Head of caudate nucleus (tissue), 42 donors: Measurements from ENCODE around the gene ITK.

ENCODE experiments used
- DNase-seq, 42 donors: peaks; one replicate each; pipeline versions ENCODE4 v3.0.0 to v3.0.0-alpha.2; 2020 to 2021; ENCODE audit warnings: mixed read lengths in 7 of 42
- intact Hi-C: fragments of 100-400 bp; cut with DNase I; formaldehyde crosslinking; loops from one replicate; pipeline ENCODE4 v1.15.0; 2022

Gene ITK

DNA sequence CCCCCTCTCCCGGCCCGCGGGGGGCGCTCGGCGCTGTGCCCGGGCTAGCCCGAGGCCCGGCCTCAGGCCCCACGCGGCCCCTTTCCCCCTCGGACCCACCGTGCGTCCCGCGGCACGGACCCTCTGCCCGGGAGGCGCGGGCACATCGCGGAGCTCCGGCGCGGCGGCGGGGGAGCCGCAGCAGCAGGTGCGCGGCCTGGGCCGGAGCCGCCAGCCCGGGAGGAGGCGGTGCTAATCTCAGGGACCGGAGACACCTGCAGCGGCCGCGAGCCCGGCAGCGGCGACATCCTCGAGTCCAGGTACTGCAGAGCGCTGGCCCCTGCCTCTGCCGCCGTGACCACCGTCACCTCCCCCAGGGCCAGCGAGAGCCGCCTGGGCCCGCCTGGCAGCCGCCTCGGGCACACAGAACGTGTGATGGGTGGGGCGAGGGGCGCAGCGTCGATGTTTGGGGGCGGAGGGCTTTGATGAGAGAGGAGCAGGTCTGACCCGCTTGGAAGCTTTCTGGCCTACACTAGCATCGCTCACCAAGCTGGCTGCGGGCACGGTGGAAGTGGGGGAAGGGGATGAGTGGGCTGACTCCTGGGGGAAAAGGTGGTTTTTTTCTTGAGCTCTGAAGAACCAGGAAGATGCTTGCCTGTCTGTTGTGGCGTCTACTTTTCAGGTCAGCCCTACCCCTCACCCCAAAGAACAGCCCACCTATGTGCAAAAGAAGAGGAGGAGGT, 85.8 kb downstream of the ITK start:
- peak in 19 of 42 donors; percentile 7 to 59 (median 39) for DNase-seq
- intact Hi-C loops: loop anchor here (5.0 to 10.0 kb wide), 2 partner anchors 41 to 122 kb away; partner anchors contain the start of gene MED7

DNA sequence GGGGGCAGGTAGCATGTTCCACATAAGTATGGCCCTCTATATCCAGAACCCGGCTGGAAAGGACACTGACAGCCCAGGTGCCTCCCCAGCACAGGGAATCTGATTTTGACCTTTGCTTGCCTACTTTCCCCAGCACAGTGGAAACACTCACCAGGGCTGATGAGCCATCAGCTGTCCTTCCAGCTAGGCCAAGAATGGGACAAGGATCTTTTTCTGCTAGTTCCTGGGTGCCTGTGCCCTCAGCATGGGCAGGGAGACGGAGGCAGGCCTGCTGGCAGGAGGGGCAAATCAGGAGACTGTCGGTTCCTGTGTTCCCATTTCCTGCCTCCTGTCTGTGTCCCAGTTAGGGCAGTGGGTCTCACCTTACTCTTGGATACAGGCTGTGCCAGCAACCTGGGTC, 86.4 kb downstream of the ITK start:
- DNase-seq: no peak
- intact Hi-C loops: loop anchor here (5.0 to 10.0 kb wide), 2 partner anchors 40 to 122 kb away; partner anchors contain the start of gene MED7

DNA sequence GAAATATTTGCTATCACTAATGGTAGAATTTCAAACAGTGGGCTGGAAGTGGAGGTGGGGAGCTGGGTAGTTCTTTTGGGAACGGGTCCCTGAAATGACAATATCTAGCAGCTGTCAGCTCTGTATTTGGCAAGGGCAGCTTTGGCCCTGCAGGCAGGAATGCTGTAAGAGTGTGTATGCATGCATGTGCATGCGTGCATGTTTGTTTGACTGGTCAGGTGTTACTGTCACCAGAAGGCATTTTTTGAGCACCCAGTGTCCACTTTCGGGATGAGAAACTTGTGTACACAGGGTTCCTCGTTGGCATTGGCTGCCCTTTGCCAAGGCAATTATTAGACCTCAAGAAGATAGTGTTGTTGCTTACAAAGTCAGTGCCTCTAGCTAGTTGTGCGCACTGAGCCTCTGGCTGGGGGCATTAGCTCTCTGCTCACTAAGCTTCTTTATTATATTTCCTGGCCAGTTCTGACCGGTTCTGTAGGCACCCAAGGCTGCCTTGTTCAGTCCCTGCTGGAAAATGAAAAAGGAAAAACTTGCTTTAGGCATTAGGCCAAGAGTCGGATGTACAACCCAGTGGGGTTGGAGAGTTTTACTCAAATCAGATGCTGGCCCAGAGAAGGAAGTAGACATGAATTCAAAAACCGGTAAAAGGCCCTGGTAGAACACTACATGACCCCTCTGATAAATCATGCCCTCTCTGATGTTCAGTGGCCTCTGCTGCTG, 87.3 kb downstream of the ITK start:
- intact Hi-C loops: loop anchor here (5.0 to 10.0 kb wide), 2 partner anchors 39 to 123 kb away; partner anchors contain the start of gene MED7
- DNase-seq: peak in 3 of 42 donors; percentile 19 to 52 (median 34)

DNA sequence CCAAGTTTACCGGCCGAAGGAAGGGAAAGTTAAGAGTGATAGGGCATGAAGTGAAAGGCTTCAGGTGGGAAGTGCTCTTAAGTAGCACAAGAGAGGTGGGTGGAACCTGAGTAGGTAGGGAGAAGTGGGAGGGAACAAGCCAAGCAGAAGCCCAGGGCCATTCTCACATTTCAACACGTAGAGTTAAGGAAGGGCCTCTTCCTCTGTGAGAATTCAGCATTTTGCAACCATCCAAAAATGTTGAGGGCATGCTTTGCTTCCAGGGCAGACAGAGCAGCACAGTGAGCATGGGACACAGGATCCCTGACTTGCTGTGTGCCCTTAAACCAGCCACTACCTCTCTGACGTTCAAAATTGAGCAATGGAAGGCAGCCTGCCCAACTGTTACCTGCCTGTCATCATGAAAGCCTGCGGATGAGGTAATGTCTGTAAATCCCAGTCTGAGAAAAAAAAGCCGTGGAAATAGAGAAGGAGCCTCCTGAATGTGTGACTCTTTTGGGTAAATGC, 88.6 kb downstream of the ITK start:
- peak in 2 of 42 donors; percentile 38 to 58 for DNase-seq

DNA sequence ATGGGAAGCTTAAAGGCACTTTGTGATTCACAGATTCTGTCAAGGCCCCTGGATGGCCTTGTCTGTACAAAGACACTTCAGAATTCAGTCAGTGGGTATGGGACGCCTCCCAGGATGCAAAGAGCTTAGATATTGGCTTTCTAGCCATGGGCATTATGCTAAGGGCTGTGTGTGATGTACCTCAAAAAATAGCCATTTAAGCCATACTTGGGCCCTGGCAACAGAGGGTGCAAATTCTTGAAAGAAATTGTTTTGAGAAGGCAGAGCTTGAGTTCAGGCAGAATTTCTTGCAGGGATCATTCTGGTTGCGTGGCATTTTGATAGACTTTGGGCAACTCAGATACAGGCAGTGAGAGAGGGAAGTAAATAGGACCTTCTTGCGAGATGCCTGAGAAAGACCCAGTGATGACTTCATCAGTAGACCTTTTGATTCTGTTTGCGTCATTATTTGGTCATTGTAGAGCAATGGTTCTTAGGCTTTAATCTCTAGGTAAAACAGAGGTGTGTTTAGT, 89.2 kb downstream of the ITK start:
- intact Hi-C loops: loop anchor here (5.0 to 10.0 kb wide), 2 partner anchors 37 to 125 kb away; partner anchors contain the start of gene MED7
- DNase-seq: no peak

More for the DNA sequence above, 88.6 kb downstream of the ITK start:
- intact Hi-C loops: loop anchor here (5.0 to 10.0 kb wide), 2 partner anchors 38 to 124 kb away; partner anchors contain the start of gene MED7

DNA sequence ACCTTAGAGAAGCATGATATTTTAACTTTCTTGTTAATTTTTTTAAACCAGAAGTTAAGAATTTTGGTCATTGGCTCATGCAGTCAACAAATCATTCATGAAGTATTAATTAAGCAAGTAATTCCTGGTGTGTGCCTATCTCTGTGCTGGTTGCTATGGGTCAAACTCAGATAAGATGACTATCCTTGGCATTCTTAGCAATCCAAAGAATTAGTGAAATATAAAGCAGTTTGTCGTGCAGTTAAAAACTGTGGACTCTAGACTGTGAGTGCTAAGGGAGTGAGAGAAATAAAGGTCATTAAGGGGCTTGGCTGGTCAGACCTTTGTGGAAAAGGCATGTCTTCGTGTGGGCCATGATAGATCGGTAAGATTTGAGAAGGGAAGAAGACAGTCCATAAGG, 90.1 kb downstream of the ITK start:
- intact Hi-C loops: no loop called here
- DNase-seq: no peak

DNA sequence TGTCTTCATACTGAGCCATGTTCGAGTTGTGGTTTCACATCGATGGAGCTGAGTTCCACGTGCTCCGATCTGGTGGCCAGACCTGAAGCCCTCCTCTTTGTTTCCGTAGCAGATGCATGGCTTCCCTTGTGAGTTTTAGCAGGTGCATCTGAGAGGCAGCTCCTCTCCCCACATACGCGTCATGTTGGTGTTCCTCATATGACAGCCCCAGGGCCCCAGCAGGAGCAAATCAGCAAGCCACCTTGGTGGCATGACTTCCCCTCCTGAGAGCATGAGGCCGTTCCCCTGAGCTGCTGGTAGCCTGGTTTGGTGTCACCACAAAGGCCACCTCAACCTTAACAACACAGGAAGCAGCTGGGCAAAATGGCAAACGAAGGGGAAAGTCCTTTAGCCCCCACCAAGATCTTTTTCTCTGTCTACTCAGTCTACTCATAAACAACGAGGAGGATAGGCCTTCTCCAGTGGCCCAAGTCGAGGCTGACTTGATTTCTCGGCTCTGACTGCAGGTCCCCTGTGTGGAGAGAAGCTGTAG, 91.2 kb downstream of the ITK start:
- intact Hi-C loops: no loop called here
- no peak for DNase-seq

DNA sequence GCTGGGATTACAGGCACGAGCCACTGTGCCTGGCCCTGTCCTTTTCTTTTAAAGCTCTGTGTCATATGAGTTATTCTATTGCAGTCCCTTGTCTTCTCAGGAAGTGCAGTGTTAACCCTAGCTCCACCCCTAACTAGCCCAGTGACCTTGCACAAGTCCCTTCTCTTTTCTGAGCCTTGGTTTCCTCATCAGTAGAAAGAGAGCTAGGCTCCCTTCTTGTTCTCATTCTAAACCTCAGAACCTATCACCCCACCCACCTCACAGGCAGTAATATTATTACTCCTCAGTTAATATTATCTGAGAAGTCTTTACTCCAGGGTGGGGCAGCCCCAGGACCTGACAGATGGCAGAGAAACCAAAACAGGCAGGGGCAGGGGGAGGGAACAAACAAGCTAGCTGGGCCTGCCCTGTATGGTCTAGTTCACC, 92.5 kb downstream of the ITK start:
- no peak for DNase-seq
- intact Hi-C loops: no loop called here

DNA sequence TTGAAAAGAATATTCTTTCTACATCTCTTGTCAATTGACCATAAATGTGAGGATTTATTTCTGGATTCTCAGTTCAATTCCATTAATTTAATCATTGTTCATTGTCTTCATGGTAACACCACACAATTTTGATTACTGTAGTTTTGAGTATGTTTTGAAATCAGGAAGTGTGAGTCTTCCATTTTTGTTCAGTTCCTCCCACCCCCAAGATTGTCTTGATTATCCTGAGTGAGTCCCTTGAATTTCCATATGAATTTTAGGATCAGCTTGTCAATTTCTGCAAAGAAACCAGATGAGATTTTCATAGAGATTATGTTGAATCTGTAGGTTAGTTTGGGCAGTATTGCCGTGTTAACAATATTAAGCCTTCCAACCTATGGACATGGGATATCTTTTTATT, 94.8 kb downstream of the ITK start:
- DNase-seq: no peak
- intact Hi-C loops: no loop called here

DNA sequence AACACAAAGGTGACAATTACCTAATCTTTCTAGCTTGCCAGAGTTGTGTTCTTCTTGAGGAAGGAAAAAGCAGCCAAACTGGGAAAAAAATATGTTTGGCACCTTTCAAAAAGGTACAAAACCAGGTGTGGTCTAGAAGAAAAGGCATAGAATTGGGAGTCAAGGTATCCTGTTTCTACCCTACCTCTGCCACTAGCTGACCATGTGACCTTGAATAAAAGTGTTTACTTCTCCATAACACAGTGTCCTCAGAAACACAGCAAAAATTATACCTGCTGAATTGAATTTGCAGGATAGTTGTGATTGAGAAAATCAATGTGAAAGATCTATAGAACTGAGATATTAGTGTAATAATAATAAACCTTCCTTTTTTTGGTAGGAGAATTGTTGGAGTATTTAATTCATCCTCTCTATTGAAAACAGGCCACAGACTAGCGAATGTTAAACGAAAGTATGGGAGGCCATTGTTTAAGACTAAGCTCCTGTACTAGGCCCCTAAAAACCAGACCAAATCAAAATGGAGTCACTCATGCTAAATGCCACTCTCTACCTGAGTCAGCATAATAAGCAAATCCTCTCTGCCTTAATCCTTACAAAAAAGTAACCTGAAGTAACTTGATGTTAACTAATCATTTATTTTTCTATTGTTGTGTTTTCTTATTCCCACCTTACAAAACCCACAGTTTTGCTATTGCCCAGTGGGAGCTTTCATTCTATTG, 97.8 kb downstream of the ITK start:
- DNase-seq: no peak
- intact Hi-C loops: no loop called here

DNA sequence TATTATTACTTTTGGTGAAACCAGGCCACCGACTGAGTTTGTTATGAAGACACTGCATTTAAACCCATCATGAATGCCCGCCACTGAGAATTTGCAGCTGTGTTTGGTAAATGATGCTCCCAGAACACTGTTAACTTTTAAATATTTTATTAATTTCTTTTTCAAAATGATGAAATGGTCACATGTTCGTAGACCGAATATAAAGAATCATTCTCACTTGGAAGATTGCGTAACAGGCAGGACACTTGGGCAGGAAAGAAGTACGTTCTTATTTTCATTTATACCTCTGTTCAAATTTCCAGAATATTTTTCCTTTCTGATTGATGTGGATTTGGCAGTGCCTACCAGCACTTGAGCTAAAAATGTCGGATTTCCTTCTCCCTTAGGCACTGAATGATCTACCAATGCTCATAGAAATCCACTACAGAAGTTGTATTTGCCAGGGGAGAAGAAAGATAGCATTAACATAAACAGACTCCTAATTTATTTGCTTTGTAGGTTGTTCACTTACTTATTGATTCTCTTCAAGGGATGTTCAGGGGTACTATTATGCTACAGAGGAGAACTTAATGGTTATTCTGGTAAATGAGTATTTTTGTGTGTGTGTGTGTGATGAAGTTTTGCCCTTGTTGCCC, 99.1 kb downstream of the ITK start:
- intact Hi-C loops: no loop called here
- DNase-seq: no peak

DNA sequence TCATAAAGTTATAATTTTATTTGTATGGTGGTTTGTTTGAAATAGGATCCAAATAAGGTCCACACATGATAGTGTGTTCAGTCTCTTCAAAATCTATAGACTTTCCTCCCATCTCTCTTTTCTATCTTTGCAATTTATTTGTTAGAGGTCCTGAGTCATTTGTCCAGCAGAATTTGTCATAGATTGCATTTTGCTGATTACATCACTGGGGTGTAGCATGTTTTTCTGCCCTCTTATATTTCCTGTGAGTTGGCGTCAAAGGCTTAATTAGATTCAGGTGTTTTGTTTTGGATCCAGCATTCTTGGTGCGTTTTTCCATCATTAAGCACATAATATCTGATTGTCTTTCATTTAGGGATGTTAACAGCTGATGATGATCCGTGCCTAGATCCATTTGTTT, 100.3 kb downstream of the ITK start:
- no peak for DNase-seq
- intact Hi-C loops: no loop called here

DNA sequence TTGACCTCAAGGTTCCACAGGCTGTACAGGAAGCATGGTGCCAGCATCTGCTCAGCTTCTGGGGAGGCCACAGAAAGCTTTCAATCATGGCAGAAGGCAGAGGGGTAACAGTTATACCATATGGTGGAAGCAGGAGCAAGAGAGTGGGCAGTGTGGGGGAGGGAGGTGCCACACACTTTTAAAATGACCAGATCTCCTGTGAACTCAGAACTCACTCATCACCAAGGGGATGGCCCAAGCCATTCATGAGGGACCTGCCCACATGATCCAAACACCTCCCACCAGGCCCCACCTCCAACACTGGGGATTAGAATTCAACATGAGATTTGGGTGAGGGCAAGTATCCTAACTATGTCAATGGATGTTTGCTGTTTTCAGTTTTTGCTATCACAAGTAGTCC, 101.5 kb downstream of the ITK start:
- intact Hi-C loops: no loop called here

DNA sequence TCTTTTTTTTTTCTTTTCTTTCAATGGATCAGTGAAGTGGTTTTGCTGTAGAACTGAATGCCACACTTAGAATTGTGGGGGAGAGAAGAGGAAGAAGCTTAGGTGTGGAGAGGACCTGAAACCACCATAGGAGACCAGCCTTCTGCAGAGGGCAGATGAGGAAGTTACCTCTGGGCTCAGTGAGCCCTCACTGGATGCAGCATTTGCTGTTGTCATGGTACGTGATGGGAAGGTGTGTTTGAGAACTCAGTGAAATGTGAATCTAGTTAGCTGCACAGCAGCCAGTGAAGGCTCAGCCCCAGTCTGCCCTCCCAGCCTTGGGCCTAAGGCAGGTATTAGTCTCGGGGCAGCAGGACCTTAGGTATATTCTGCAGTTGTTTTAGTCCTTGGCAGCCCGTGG, 102.8 kb downstream of the ITK start:
- intact Hi-C loops: no loop called here
- DNase-seq: no peak

More for the DNA sequence above, 101.5 kb downstream of the ITK start:
- DNase-seq: no peak

DNA sequence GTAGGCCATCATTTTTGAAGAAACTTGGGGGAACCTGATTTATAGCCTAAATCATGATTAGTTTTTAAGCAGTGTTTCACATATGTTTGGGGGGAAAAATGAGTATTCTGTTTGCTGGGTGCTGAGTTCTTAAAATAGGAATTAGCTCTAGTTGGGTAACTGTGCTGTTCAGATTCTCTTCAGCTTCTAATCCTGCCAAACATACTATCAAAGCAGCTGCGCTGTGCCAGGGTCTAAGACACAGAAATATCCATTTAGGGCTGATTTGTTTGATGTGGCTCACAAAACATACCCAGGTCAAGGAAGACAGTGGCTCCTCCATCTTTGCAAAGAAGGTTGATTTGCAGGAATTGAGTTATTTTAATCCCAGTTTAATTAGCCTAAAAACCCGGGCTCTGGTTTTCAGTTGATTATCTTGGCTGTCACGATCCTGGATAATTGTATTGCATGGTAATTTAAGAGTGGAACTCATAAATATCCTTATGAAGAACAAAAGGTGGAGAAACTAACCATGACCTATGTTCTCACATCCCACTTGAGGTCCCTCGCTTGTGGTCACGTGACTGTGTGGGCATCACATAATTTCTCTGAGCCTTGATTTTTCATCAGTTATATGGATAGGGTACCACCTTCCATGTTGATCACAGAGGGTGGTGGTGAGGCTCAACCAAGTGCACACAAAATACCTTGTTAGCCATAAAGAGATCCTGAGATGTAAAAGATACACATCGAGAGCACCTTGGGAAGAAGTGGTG, 104.0 kb downstream of the ITK start:
- intact Hi-C loops: no loop called here

DNA sequence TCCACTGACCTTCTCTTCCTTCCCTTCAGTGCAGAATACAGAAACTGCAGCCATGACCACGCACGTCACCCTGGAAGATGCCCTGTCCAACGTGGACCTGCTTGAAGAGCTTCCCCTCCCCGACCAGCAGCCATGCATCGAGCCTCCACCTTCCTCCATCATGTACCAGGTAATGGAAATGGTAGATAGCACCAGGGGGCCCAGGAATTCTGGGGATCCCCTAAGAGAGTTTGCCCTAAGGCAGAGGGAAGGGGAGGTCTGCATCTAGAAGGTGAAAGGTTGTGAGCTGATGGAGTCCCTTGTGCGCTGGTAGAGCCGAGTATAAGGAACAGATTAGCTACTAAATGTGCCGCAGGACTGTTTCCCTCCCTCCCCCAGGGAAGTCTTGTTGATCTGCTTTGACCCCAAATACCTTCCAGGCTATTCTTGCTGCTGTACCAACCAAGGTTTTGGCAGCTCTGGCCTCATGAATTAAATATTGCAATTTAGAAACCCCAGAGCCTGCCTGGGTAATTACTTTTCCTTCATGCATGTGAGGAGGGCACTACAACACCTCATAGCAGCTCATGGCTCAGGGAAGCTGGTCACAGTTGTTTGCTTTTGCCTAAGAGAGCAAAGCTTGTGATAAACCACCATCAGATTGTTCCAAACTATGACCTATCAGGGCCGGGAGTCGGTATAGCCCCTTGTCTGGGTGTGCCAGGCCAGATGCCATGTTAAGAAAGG, 104.8 kb downstream of the ITK start:
- no peak for DNase-seq
- intact Hi-C loops: no loop called here

More for the DNA sequence above, 104.0 kb downstream of the ITK start:
- DNase-seq: no peak

DNA sequence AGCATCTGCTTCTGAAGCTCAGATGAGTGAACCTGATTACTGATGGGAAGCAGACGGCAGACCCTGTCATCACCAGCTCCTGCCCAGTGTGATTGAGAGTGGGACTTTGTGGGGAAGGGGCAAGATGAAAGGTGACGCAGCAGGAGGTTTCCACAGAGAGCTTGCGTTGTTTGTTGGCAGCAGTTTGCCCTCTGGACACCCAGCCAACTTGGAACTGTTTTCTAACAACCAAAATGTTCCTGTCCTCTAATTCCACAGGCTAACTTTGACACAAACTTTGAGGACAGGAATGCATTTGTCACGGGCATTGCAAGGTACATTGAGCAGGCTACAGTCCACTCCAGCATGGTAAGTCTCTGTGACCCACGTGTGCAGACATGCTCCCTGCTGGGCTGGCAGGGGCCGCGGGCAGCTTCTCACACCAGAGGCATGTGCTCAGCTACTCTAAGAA, 106.1 kb downstream of the ITK start:
- peak in 2 of 42 donors; percentile 46 to 64 for DNase-seq
- intact Hi-C loops: no loop called here
